ENCODE measurements around the gene C9orf152.
"Not testable (repeated sequence)": the region's sequence is repeated elsewhere in the genome, so short reads cannot be mapped to it uniquely, and the experiment has no call there.

Gene C9orf152

DNA sequence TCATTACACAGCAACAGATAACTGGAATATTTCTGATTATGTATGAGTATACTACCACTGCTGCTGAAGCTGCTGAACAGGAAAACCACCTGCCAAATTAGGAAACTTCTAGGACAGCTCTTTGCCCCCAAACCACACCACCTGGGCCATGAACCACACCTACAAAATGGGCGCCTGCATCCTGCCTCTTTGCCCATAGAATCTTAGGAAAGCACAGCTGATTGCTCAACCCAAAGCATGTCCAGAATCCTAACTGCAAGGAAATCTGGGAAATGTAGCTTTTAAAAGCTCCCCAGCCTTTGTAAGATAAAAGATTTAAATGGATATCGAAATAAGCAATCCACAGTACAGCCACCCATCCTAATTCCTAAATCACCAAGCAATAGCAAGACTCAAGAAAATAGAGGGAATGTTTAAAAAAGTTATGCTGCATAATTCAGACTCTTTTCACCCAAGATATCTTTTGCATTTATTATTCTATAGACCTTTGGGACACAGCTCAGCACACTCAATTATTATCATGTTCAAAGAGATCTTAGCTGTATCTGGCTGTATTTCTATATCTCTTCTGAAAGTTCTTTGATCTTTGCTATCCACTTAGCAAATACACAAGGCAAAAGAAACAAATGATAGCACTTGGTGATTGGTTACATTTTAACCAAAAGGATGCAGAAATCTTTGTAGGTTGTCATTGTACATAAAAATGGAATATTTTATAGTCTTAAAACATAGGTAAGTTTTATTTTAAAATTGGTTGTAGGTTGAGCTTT lies 6.8 kb upstream of the C9orf152 start:
- DNase-seq (ENCODE audit: extremely low read depth in 1 of 2, low read depth in 1 of 2), result no peak

DNA sequence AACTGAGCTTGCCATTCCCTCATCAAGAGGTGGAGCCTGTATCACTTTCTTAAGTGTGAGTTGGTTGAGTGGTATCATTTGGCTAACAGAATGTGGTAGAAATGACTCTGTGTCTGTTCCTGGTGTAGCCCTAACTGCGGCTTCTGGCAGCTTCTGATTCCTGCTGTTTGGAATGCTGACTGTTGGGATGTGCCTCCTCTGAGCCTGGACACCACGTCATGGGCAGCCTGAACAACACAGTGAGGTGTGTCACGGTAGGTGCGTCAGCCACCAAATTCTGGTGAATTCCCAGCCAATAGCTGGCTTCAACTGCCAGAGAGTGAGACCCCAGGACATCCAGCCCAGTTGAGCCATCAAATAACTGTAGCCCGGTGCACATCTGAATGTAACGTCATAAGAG lies 6.1 kb upstream of the C9orf152 start:
- no peak for DNase-seq (ENCODE audit: extremely low read depth in 1 of 2, low read depth in 1 of 2)

DNA sequence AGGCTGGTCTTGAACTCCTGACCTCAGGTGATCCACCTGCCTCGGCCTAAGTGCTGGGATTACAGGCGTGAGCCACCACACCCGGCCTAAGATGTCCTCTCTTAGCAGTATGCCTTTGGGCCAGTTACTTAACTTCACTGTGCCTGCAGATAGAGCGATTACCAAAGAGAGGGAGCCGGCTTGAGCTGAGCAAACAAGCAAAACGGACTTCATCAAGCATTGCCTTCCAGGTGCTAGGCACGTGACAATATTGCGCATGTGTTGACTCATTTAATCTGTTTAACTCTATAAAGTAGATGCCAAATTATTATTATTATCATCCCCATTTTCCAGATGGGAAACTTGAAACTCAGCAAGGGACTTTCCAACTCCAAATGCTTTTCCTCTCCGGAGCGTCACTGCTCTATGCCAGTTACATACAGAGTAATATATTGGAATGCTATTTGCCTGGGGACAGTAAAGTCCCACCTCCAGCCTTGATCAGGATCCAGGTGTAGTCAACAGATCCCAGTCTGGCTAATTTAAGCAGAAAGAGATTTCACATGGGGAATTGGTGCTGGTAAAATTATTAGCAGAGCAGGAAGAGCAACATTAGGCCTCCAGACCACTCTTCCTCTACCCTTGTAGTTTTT lies 5.6 kb upstream of the C9orf152 start:
- DNase-seq (ENCODE audit: extremely low read depth in 1 of 2, low read depth in 1 of 2), result no peak

DNA sequence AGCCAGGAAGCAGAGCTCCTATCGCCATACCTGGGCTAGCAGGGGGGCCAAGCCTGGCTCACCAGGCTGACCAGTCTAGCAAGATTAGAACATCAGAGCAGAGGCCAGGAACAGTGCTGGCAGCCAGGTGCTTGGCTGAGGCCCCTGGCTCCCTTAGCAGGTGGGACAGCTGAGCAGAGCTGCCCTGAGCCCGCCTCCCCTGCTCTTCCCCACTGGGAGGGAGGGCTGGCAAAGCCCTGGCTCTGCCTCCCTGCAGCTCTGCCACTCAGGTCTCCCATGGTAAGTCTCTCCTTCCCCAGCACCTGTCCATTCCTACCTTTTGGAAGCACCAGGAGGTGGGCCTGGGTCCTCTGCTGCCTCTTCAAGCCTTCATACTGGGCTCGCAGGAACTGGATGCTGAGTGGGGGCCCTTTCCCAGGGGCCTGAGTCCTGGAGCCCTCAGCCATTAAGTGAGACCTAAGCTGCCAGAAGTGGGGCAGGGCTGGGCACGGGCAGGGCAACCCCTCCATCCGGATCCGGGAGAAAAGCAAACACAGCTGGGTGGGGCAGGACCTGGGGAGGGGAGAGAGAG lies 803 bp downstream of the C9orf152 start:
- DNase-seq (ENCODE audit: extremely low read depth in 1 of 2, low read depth in 1 of 2), result no peak

DNA sequence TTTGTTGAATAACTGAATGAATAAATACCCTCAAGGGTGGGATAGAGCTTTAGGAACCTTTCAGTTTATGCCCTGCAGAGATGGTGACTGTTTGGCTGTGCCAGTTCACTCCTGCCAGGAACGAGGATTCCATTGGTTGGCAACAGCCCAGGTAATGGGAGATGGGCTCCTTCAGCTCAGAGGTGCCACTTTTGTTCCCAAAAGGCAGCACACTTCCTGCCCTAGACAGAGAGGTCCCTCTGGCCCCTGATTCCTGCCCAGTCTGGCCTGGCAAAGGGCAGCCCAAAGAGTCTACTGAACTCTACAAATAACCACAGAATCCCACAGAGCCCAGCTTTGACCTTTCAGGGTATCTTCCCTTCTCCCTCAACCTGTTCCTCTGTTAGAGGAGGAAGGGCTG lies 1.6 kb downstream of the C9orf152 start:
- DNase-seq (ENCODE audit: extremely low read depth in 1 of 2, low read depth in 1 of 2), result no peak

DNA sequence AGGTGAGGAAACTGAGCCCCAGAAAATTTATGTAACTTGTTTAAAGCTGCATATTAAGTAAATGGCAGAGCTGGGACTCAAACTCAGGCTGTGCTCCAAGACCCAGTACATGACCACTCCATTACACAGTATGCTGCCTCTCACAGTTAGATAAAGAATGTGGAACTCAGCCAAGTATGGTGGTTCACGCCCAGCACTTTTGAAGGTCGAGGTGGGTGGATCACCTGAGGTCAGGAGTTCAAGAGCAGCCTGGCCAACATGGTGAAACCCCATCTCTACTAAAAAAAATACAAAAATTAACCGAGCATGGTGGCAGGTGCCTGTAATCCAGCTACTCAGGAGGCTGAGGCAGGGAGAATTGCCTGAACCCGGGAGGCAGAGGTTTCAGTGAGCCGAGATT lies 2.3 kb downstream of the C9orf152 start:
- not testable (repeated sequence) for DNase-seq (ENCODE audit: extremely low read depth in 1 of 2, low read depth in 1 of 2)

DNA sequence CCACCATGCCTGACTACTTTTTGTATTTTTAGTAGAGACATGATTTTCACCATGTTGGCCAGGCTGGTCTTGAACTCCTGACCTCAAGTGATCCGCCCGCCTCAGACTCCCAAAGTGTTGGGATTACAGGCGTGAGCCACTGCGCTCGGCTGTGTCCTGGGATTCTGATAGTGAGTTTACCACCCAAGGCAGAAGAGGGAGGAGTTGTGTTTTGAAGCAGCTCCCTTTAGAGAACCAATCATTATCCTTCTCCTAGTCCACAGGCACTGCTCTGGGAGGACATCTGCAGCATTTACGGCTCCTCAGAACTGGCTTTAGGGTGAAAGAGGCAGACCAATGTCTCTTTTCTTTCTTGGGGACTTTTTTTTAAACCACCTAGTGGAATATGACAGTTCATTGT lies 5.7 kb downstream of the C9orf152 start:
- no peak for DNase-seq (ENCODE audit: extremely low read depth in 1 of 2, low read depth in 1 of 2)

DNA sequence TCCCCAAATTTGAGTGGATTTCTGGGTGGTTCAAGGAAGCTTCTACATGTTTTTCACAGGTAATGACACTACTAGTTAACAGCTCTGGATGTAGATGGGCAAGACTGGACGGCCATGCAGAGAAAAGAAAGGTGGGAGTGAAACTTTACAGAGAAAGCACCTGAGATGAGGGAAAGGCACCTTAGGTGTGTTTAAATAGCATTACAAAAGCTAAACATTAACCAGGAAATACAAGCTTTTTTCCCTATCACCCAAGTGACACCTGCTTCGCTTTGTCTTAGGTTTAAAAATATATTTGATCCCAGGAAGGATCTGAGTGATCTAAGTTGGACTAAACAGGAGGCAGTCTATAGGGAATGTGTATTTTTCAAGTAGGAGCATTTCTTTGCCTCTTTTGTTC lies 8.3 kb downstream of the C9orf152 start:
- DNase-seq (ENCODE audit: extremely low read depth in 1 of 2, low read depth in 1 of 2), result no peak

DNA sequence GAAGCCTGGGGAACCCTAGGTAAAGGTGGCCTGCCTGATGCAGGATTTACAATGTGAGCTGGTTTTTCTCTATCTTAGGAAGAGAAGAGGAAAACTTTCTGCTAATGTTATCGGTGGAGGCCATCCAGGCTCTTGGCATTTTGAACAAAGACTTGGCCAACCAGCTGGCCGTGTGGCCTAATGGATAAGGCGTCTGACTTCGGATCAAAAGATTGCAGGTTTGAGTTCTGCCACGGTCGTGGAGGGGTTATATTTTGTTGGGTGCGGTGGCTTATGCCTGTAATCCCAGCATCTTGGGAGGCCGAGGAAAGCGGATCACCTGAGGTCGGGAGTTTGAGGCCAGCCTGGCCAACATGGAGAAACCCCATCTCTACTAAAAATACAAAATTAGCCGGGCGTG lies 9.6 kb downstream of the C9orf152 start:
- no peak for DNase-seq (ENCODE audit: extremely low read depth in 1 of 2, low read depth in 1 of 2)

DNA sequence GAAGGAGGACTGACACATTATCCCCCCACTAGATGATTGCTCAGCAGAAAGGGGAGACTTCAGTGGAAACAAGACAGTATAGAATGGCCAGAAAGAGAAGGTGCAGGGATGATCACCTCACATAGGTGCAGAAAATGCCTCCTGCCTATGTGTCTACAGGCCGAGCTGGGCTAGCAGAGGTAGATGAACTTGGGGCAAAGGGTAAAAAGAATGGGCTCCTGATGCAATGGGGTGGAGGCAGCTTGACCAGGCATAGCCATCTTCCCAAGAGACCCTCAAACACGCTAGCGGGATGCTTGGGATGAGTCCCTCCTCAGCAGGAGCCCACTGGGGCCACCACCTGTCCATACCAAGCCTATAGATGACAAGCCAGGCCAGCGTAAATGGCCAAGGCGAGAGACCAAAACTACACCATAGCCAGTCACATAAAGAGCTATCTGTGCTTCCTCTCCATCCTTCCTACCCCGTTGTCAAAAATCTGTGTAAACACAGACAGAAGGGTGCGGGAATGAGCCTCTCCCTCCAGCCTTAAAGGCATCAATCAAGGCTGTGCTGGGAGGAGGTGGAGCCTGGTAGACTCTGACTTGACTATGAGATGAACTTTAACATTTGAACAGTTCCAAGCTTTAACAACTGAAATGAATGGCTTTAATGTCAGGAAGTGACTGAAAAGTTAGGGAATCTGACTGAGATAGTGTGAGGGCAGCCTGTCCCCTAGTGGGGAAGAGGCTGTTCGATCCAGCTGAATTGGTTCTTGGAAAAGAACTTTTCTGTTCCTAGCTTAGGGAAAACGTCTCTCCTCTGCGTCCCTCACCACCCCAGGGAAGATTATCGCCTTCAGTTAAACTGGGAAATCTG lies 10.4 kb downstream of the C9orf152 start:
- no peak for DNase-seq (ENCODE audit: extremely low read depth in 1 of 2, low read depth in 1 of 2)

DNA sequence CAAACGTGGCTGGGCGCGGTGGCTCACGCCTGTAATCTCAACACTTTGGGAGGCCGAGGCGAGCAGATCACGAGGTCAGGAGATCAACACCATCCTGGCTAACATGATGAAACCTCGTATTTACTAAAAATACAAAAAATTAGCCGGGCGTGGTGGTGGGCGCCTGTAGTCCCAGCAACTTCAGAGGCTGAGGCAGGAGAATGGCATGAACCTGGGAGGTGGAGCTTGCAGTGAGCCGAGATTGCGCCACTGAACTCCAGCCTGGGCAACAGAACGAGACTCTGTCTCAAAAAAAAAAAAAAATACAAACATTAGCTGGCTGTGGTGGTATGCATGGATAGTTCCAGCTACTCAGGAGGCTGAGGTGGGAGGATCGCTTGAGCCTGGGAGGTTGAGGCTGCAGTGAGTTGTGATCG lies 11.9 kb downstream of the C9orf152 start:
- not testable (repeated sequence) for DNase-seq (ENCODE audit: extremely low read depth in 1 of 2, low read depth in 1 of 2)

DNA sequence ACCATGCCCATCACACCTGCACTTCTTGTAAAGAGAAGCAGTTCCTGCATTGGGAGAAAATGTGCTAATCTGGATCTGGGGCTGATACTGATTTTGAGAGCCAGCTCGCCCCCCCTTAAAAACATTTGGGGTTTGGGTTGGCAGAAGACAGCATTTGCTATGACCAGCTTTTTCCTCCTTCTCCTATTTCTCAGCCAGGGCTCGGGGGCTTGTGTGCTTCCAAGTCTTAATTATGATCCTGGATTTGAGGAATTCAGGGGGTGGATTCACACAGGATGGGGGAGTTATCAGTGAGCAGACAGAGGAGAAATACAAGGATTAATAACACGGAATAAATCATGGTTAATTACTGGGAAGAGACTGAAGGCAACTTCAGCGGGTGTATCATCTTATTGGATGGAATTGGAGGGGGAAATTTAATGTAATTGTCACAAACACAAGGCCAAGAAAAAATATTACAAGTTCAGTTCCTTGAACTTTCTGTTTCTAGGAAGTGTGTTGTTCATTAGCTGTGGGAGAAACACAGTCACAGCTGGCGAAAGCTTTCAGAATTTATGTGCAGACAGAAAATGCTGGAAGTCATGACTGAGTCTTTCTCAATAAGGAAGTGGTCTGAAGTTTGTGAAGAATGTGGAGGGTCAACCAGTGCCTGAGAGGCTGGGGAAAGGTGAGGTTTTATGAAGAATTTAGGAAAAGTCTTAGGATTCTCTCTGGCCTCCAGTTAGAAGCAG lies 15.3 kb downstream of the C9orf152 start:
- DNase-seq (ENCODE audit: extremely low read depth in 1 of 2, low read depth in 1 of 2), result no peak

DNA sequence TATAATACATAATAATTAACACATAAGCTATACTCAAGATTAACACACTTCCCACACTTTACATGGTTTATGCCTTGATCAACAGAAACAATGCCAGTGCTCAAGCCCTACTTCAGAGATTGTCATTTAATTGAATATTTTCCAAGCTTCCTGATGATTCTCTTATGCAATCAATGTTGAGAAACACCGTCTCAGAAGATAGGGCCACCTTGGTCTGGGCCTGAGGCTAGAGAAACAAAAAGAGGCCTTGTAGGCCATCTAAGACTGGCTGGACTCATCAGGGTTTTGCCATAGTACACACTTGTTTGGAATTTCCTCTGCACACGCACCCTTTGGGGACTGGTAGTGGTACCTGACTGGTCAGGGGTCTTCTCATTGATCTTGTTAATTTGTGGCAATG lies 16.3 kb downstream of the C9orf152 start:
- no peak for DNase-seq (ENCODE audit: extremely low read depth in 1 of 2, low read depth in 1 of 2)

DNA sequence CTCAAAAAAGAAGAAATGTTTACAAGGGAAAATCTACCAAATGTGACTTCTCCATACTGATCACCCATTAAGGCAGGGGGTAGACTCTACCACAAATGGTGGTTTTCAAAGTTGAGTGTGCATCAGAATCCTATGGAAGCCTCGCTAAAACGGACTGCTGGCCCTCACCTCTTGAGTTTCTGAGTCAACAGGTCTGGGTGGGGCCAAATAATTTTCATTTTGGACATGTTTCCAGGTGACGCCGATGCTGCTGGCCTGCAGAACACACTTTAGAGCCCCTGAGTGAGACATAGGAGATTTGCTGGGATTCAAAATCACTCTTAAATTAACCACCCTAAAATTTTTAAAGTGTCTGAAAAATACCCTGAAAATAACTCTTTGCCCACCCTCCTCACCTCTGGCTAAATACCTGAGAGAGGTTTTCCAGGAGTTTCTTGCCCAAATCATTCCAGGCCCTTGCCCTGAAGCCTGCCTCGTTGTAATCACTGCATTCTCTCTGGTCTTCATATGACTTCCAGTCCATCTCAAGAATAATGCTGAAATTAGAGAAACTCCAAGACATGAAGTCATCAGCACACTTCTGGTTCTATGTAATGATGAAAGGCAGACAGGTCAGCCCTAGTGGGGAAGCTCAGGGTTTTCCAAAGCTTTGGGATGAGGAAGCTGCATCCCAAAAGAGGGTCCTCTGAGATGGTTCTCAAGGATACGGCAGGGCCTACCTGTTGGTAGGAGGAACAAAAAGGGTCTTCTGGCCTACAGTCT lies 18.2 kb downstream of the C9orf152 start:
- no peak for DNase-seq (ENCODE audit: extremely low read depth in 1 of 2, low read depth in 1 of 2)

DNA sequence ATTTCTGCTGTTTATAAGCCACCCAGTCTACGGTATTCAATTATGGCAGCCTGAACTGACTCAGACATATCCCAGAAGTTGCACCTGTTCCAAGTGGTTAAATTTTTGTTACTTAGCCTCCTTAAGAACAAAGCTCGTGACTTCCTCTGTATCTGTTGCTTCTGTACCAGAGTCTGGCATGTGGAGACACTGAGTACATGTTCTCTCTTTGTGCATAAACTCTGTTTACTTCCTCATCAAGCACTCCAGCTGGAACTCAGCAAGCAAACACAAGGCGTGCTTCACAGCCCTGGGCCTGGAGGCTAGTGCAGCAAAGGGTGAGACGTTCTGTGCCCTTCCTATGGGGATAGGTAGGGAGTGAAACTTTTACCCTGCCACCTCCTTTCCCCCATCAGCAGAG lies 19.0 kb downstream of the C9orf152 start:
- no peak for DNase-seq (ENCODE audit: extremely low read depth in 1 of 2, low read depth in 1 of 2)

DNA sequence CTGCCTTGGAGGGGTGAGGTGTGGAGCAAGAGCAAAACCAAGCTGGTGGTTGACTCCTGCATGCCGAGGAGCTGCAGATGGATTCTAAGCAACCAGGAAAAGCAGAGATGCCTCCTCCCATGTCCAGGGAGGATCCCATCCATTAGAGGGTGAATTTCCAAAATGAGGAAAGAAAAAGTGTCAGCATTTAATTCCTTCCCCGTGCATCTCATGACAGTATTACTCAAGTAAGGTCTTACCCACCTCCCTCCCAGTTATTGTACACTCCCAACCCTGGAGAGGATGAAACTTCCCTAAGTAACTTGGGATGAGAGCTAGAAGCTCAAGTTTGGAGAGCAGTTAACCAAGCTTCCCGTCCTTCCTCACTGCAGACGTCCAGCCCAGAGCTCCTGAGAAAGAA lies 19.9 kb downstream of the C9orf152 start:
- DNase-seq (ENCODE audit: extremely low read depth in 1 of 2, low read depth in 1 of 2), result no peak

DNA sequence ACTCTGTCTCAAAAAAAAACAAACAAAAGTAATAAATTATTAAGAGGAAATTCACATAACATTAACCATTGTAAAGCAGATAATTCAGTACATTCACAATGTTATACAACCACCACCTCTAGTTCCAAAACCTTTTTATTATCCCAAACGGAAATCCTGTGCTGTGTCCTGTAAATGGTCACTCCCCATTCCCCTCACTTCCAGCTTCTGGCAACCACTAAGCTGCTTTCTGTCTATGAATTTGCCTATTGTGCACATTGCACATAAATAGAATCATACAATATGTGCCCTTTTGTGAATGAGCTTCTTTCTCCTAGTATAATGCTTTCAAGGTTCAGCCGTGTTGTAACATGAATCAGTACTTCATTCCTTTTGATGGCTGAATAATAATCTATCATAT lies 20.8 kb downstream of the C9orf152 start:
- DNase-seq (ENCODE audit: extremely low read depth in 1 of 2, low read depth in 1 of 2), result no peak

DNA sequence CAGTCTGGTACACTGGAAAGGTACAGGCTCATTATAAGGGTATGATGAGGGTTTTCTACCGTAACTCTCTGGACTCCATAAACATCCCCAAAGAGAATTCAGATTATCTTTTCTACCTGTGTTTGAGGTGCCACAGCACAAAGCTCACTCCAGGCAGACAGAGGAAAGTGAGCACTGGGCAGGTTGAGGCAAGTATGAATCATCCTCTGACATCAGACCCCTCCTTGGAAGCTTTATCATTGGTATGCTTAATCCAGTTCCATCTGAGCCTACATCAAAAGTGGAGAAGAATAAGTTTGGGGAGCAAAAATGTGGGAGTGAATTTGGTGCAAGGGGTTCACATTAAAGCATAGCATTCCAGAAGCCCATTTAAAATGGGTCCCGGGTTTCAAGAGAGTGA lies 21.7 kb downstream of the C9orf152 start:
- DNase-seq (ENCODE audit: extremely low read depth in 1 of 2, low read depth in 1 of 2), result no peak

DNA sequence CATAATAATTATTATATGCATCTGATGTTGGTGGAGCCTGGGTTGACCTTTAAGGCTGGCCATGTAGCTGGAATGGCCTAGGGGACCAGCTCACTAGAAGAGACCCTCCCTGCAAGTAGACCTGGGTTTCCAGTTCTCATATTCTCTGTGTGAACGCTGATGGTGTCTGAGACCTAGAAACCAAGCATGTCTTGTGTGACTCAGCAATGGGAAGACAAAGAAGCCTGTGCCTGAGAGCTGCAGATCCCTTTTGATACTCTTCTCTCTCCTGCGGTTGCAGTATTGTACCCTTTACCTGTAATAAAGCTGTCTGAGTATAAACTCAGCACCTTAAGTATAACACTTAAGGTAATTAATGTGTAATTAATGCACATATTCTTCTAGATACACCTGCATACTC lies 22.2 kb downstream of the C9orf152 start:
- DNase-seq (ENCODE audit: extremely low read depth in 1 of 2, low read depth in 1 of 2), result no peak
